Diencephalon (tissue), 1 donor: ENCODE measurements around the gene CBX2. TPM values are rescaled to one million over a fixed set of nuclear protein-coding genes. Genes with fewer than 3 reads are reported as not detected.

Experiments used
- total RNA-seq: library from RNA; depleted of rRNA; stranded (reverse); fragments of >200 nt; gene quantifications from one replicate; pipeline ENCODE4 v1.2.3, GENCODE V29; 2014

Gene CBX2
- total RNA-seq: 9.9 TPM

DNA sequence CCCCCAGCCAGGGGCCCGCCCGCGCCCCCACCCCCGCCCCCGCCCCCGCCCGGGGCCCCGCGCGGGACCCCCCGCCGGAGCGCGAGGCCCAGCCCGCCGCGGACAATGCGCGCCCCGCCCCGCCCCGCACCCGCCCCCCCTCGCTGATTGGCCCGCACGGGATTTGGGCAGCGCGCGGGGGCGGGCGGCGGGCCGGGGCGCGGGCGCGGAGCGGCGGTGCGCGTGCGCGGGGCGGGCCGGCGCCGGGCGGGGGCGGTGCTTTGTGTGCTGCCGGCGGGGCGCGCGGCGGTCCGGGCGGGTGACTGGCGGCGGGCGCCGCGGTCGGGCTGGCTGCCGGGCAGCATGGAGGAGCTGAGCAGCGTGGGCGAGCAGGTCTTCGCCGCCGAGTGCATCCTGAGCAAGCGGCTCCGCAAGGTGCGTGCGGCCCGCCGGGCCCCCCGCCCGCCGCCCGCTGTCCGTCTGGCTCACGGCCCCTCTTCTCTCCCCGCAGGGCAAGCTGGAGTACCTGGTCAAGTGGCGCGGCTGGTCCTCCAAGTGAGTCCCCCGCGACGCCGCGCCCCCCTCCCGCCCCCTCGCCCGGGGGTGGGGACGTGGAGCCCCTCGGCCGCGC lies at the start of gene CBX2:
Gene CBX2, plus strand, starts transcription at position 255 of the 610 bp plus-strand sequence. Its CDS starts 88 bp downstream, at position 343.

DNA sequence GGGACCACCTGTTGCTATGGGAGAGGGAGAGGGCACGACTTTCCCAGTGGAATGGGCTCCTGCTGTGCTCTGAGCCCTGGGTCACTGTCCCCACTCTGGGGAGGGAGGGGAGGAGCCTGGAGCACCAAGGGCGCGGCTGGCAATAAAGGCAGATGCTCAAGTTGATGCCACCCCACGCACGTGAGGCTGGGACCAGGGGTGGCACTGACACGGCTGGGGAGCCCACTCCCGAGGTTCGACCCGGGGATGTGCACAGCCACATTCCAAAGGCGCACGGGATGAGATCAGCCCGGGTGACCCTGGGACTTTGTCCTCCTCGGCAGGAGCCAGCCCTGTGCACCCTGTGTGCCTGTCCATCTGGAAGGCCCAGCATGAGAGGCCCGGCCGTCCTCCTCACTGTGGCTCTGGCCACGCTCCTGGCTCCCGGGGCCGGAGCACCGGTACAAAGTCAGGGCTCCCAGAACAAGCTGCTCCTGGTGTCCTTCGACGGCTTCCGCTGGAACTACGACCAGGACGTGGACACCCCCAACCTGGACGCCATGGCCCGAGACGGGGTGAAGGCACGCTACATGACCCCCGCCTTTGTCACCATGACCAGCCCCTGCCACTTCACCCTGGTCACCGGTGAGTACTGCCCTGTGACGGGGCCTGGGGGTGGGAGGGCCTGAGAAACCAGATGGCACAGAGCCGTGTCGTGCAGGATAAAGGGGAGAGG lies 47.0 kb upstream of the CBX2 start, which contains the start of gene ENPP7:
Gene ENPP7, plus strand, starts transcription at position 175 of the 715 bp plus-strand sequence. Its CDS starts 197 bp downstream, at position 372.

DNA sequence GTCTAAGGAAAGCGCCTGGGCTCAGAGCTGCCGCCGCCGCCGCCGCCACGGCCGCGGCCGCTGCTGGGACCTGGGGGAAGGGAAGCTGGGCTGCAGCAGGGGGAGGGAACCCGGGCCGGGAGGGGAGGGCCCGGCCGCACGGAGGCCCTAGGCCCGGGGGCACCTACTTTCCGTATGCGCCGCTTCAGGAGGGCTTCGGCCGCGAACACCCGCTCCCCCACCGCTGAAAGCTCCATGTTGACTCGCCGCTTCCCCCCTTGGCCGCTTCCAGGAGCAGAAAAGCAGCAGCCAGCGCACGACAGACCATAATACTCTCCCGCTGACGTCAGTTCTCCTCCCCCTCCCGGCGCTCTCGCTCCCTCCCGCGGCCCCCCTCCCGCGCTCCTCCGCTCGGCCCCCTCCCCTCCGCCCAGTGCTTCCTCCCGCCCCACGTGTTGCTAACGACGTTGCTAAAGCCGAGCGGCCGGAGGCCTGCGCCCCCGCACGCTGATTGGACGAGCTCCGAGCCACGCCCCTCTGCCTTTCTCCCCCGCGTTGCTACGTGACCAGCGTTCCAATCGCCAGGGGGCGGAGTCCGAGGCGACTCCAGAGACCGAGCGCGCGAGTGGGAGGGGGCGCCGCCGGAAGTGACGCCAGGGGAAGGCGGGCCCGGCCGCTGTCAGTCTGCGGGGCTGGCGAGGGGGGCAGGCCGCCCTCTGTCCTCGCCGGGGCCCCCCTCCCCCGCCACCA lies 19.0 kb downstream of the CBX2 start, which contains the start of gene CBX8:
Gene CBX8, minus strand, starts transcription at position 315 of the 729 bp plus-strand sequence. Its CDS starts 79 bp downstream, at position 236.

Other genes with a start within 250 kb of the CBX2 start
- gene RBFOX3, start 167.1 kb upstream of the CBX2 start, total RNA-seq: 6.7 TPM
- gene ENPP7, start 47.2 kb upstream of the CBX2 start, total RNA-seq: not detected
- 9.9 TPM for gene CBX8, start 18.9 kb downstream of the CBX2 start, total RNA-seq
- gene CBX4, start 61.3 kb downstream of the CBX2 start, total RNA-seq: 24.7 TPM